ENCODE results near the gene OR8B8.

Gene OR8B8

DNA sequence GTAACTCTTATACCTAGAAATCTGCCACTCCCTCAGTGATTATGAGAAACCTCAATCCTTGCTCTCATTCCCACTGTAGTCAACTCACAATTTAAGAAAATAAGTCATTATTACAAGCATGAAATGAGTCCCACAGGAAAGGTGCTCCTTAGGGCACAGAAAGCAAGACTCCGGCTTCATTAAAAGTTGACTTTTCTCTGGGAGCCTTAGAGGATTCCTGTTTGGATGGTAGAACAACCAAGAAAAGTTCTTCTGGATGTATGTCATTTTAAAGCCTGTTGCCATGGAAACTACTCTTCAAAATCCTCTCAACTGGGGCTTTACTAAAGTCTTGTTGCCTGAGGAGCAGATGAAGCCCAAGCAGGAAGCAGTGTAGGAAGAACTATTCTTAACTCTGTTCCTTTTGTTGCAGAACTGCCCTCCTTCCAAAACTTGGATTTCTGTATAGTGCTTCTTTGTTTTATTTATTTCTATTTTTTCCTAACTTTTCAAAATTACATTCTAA, at the start of gene OR8B8:
TSS of gene OR8B8 (minus strand) at position 51 of the 505 bp plus-strand sequence. CDS start 4,611 bp downstream, outside the sequence.
- TF ChIP-seq CTCF (IDR thresholded peaks at IDR 0.05; ENCODE audit: low read depth, low read length), result no peak
- H3K4me3 ChIP-seq (ENCODE audit: low read depth, low read length), result no peak within 1 kb of the TSS
- DNase-seq (ENCODE audit: low read depth, low spot score), result no peak
- in situ Hi-C loops (cut with HindIII; ENCODE audit: low sequenced_read_pairs), result no loop called here

DNA sequence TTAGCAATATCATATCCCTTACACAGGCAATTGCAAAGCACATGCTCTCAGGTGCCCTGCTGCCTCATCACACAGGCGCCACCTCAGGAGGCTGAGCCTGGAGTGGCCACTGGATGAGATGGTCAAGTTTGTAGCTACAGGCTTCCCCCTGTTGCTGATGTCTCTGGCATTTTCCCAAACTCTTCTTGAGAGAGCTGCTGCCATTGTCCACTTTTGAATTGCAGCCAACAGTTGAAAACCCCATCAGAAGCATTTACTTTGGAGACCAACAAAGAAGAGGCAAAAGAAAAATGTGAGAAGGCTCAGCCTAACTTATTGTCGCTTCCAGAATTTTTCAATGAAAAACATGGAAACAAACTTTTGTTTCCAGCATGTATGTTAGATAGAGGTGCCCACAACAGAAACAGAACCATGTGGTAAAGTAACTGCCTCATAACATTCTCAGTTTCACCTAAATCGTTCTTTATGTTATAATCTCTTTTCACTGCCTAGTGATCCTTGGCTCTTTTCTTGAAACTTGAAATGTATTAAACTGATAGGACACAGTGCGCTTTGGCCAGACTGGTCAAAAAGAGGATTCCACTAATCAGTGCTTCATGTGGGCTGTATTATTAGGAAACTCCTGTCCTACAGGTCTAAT, 47.6 kb upstream of the OR8B8 start:
- no peak for TF ChIP-seq CTCF (IDR thresholded peaks at IDR 0.05; ENCODE audit: low read depth, low read length)
- no peak for DNase-seq (ENCODE audit: low read depth, low spot score)
- in situ Hi-C loops (cut with HindIII; ENCODE audit: low sequenced_read_pairs), result no loop called here
- H3K4me3 ChIP-seq (ENCODE audit: low read depth, low read length), result no peak overlapping the region

- TF ChIP-seq CTCF (IDR thresholded peaks at IDR 0.05; ENCODE audit: low read depth, low read length), result no peak
- H3K4me3 ChIP-seq (ENCODE audit: low read depth, low read length), result no peak overlapping the region
- in situ Hi-C loops (cut with HindIII; ENCODE audit: low sequenced_read_pairs), result no loop called here
- DNase-seq (ENCODE audit: low read depth, low spot score), result no peak
These were observed 37.9 kb upstream of the OR8B8 start for GRCh38 chr11:124483422-124483821.

DNA sequence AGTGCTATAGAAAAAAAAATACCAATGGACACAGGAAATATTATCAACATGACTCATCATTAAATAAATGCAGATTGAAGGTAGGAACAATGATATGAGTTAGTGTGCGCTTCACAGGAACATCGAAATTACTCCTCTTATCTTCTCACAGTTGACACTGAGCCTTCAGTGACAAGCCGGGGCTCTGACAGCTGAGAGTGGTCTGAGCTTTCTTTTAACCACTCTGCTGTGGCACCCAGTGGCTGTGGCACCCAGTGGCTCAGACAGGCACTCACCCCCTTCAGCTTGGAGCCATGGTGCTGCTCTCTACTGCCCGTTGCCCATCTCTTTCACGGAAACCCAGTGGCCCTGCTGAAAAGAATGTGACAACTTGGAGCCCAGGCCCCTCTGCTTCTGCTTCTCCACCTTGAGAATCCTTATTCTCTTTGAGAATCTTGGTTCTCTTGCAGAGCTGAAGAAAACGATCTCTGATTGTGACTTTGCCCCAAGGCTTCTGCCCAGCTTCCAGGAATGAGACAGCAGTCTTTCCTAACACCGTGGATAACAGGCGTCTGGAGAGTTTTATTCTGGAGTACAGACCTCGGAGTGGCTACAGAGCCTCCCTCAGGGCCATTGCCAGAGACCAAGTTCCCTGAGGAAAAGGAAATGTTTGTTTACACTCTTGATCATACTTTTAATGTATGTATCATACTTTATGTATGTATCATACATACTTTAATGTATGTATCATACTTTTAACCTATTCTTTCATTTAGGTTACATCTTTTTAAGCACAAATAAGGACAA, 37.1 kb upstream of the OR8B8 start:
- no peak overlapping the region for H3K4me3 ChIP-seq (ENCODE audit: low read depth, low read length)
- no peak for TF ChIP-seq CTCF (IDR thresholded peaks at IDR 0.05; ENCODE audit: low read depth, low read length)
- in situ Hi-C loops (cut with HindIII; ENCODE audit: low sequenced_read_pairs), result no loop called here
- DNase-seq (ENCODE audit: low read depth, low spot score), result peak; percentile 7

- in situ Hi-C loops (cut with HindIII; ENCODE audit: low sequenced_read_pairs), result no loop called here
These were observed 36.1 kb upstream of the OR8B8 start for GRCh38 chr11:124481365-124482323.

More at GRCh38 chr11:124481365-124482323, 36.1 kb upstream of the OR8B8 start:
- peak overlapping the region; percentile 10 for H3K4me3 ChIP-seq (ENCODE audit: low read depth, low read length)
- TF ChIP-seq CTCF (IDR thresholded peaks at IDR 0.05; ENCODE audit: low read depth, low read length), result no peak
- peak; percentile 50 for DNase-seq (ENCODE audit: low read depth, low spot score)

All from astrocyte of the spinal cord (primary cell).